Keratinocyte (primary cell): ENCODE results near the gene NOL7. TPM values are rescaled to one million over a fixed set of nuclear protein-coding genes. Genes with fewer than 3 reads are reported as not detected.

Source experiments
- DNase-seq: peaks from one replicate; pipeline ENCODE4 v3.0.0-alpha.2; 2011; ENCODE audit warnings: low read depth, missing footprints, low spot score
- FAIRE-seq: peaks from 2 replicates; lab custom pipeline; 2011; peaks lifted over from hg19 to GRCh38; lab: Jason Lieb, UNC
- H2AFZ ChIP-seq: 2 replicates; pipeline ENCODE4 v1.6.0; 2012; ENCODE audit warnings: low read length, control low read depth, inconsistent platforms; ENCODE audit not compliant: control insufficient read depth
- H3K27ac ChIP-seq: 2 replicates; pipeline ENCODE4 v1.5.1; 2011; ENCODE audit warnings: low read length; ENCODE audit not compliant: control insufficient read depth, insufficient read depth
- H3K27me3 ChIP-seq: 3 replicates; pipeline ENCODE4 v1.6.0; 2011; ENCODE audit warnings: low read length; ENCODE audit not compliant: control insufficient read depth, insufficient read depth; ENCODE audit errors: extremely low read depth
- H3K36me3 ChIP-seq, 2 experiments: 2 replicates in 1 of 2; 3 replicates in 1 of 2; pipeline ENCODE4 v1.5.1; 2011; ENCODE audit warnings: low read length in 2 of 2, mild to moderate bottlenecking in 1 of 2; ENCODE audit not compliant: control insufficient read depth in 2 of 2, insufficient read depth in 2 of 2; ENCODE audit errors: extremely low read depth in 1 of 2
- H3K4me1 ChIP-seq: 3 replicates; pipeline ENCODE4 v1.5.1; 2011; ENCODE audit warnings: low read length; ENCODE audit not compliant: control insufficient read depth, insufficient read depth; ENCODE audit errors: extremely low read depth
- H3K4me2 ChIP-seq: 3 replicates; pipeline ENCODE4 v1.6.0; 2011; ENCODE audit warnings: low read depth, low read length; ENCODE audit not compliant: control insufficient read depth, insufficient read depth; ENCODE audit errors: extremely low read depth
- H3K4me3 ChIP-seq, 3 experiments: fragments of 200-600 bp in 1 of 3; sonication (generic) in 1 of 3; 2 replicates in 2 of 3; 3 replicates in 1 of 3; pipeline ENCODE4 v1.5.1; 2011 to 2016; ENCODE audit warnings: low read length in 3 of 3, mild to moderate bottlenecking in 3 of 3, control low read depth in 2 of 3, inconsistent platforms in 1 of 3, low read depth in 1 of 3, mixed read lengths in 1 of 3, mixed run types in 1 of 3, moderate library complexity in 1 of 3; ENCODE audit not compliant: control insufficient read depth in 2 of 3, insufficient read depth in 2 of 3; ENCODE audit errors: extremely low read depth in 1 of 3
- H3K79me2 ChIP-seq: 2 replicates; pipeline ENCODE4 v1.6.0; 2012; ENCODE audit warnings: low read length; ENCODE audit not compliant: control insufficient read depth, insufficient read depth
- H3K9ac ChIP-seq: 3 replicates; pipeline ENCODE4 v1.6.0; 2011; ENCODE audit warnings: low read length; ENCODE audit not compliant: control insufficient read depth, insufficient read depth; ENCODE audit errors: extremely low read depth
- H3K9me1 ChIP-seq: 3 replicates; pipeline ENCODE4 v1.6.0; 2011; ENCODE audit warnings: low read length; ENCODE audit not compliant: control insufficient read depth, insufficient read depth; ENCODE audit errors: extremely low read depth
- H3K9me3 ChIP-seq: 2 replicates; pipeline ENCODE4 v1.5.1; 2012; ENCODE audit warnings: low read depth, low read length; ENCODE audit not compliant: control insufficient read depth
- H4K20me1 ChIP-seq: 3 replicates; pipeline ENCODE4 v1.6.0; 2011; ENCODE audit warnings: low read length; ENCODE audit not compliant: control insufficient read depth, insufficient read depth; ENCODE audit errors: extremely low read depth
- CTCF ChIP-seq, 3 experiments: IDR thresholded peaks in 1 of 3; conservative IDR thresholded peaks in 1 of 3; optimal IDR thresholded peaks in 1 of 3; 2 replicates in 2 of 3; 3 replicates in 1 of 3; pipeline versions ENCODE3 to v1.5.1; 2011; ENCODE audit warnings: low read length in 3 of 3, mild to moderate bottlenecking in 3 of 3, moderate library complexity in 2 of 3, control low read depth in 1 of 3, inconsistent platforms in 1 of 3; ENCODE audit not compliant: insufficient read depth in 2 of 3; ENCODE audit errors: extremely low read depth in 1 of 3
- EZH2 ChIP-seq: IDR thresholded peaks from one replicate; pipeline ENCODE4 v1.6.1; 2012; ENCODE audit warnings: inconsistent platforms, mild to moderate bottlenecking, low read length, moderate library complexity
- dilution Hi-C: fragments of 300-500 bp; cut with MboI; formaldehyde crosslinking; loops from one replicate; pipeline ENCODE4 v1.7.0; 2020; ENCODE audit warnings: low sequenced_read_pairs; ENCODE audit not compliant: extremely low pct_ligation_motif_present
- polyA plus RNA-seq, 5 experiments: library from polyadenylated mRNA; depleted of rRNA in 3 of 5; stranded (reverse) in 3 of 5; stranded (forward) in 1 of 5; unstranded in 1 of 5; fragments of >200 nt; gene quantifications; 1 replicate in 1 of 5; 2 replicates in 3 of 5; 3 replicates in 1 of 5; pipeline versions ENCODE4 v1.2.1 to v1.2.3, GENCODE V29; 2011 to 2012; ENCODE audit warnings: missing spikeins in 2 of 5, low read depth in 1 of 5, low replicate concordance in 1 of 5

Gene NOL7
- polyA plus RNA-seq, 1 donor (not counting 4 experiments of a cell fraction or from before 2014, with no cell fraction given) = 45.3 TPM

GRCh38 chr6:13613029-13613594 is 2.0 kb upstream of the NOL7 start:
- FAIRE-seq = no peak
- no peak overlapping the region for H3K27ac ChIP-seq
- dilution Hi-C loops = no loop called here
- H3K9me1 ChIP-seq = no peaks in the 10 kb centered on the region
- peak overlapping the region; percentile 95 for H3K4me2 ChIP-seq
- no peak overlapping the region for H3K9ac ChIP-seq
- H3K4me1 ChIP-seq = peaks cover 22% of the 10 kb centered on the region
- H4K20me1 ChIP-seq = no peaks in the 10 kb centered on the region
- no peak overlapping the region for H3K4me3 ChIP-seq
- TF ChIP-seq EZH2 (no peak), CTCF (optimal IDR thresholded peaks at IDR 0.05 in 1 of 3, IDR thresholded peaks at IDR 0.05 in 1 of 3, conservative IDR thresholded peaks at IDR 0.05 in 1 of 3; ENCODE audit: extremely low read depth in 1 of 3, insufficient read depth in 2 of 3, low read length in 3 of 3) (no peak)
- peaks cover 9 to 16% of the 10 kb centered on the region in 2 experiments for H3K36me3 ChIP-seq
- H2AFZ ChIP-seq = no peak overlapping the region
- peaks cover 27% of the 10 kb centered on the region for H3K79me2 ChIP-seq
- no peaks in the 10 kb centered on the region for H3K9me3 ChIP-seq
- no peaks in the 10 kb centered on the region for H3K27me3 ChIP-seq
- no peak for DNase-seq

- peak overlapping the region; percentile 92 for H2AFZ ChIP-seq
- H3K4me2 ChIP-seq = peak overlapping the region; percentile 95
- H3K9ac ChIP-seq = peak overlapping the region; percentile 99
- dilution Hi-C loops = no loop called here
- no peaks in the 10 kb centered on the region for H4K20me1 ChIP-seq
- TF ChIP-seq CTCF (optimal IDR thresholded peaks at IDR 0.05 in 1 of 3, IDR thresholded peaks at IDR 0.05 in 1 of 3, conservative IDR thresholded peaks at IDR 0.05 in 1 of 3; ENCODE audit: extremely low read depth in 1 of 3, insufficient read depth in 2 of 3, low read length in 3 of 3) (no peak), EZH2 (no peak)
- no peaks in the 10 kb centered on the region for H3K9me1 ChIP-seq
- H3K27ac ChIP-seq = peak overlapping the region; percentile 95
- H3K9me3 ChIP-seq = no peaks in the 10 kb centered on the region
- no peaks in the 10 kb centered on the region for H3K27me3 ChIP-seq
- peaks cover 32% of the 10 kb centered on the region for H3K79me2 ChIP-seq
- H3K4me1 ChIP-seq = peaks cover 22% of the 10 kb centered on the region
- peaks cover 15 to 23% of the 10 kb centered on the region in 2 experiments for H3K36me3 ChIP-seq
- H3K4me3 ChIP-seq = peak overlapping the region; percentile 98 to 99 (median 99)
- FAIRE-seq (peak; percentile 32), DNase-seq (no peak)
These were observed 809 bp upstream of the NOL7 start for GRCh38 chr6:13614126-13614925.
